Ectodermal cell (in vitro differentiated cells): ENCODE results near the gene DLST.

Experiments
- H3K27ac ChIP-seq: 2 replicates; pipeline ENCODE4 v1.7.0; 2013; ENCODE audit warnings: mild to moderate bottlenecking, low read depth, low read length; ENCODE audit not compliant: insufficient read depth, poor library complexity, severe bottlenecking
- H3K27me3 ChIP-seq: 2 replicates; pipeline ENCODE4 v1.7.0; 2013; ENCODE audit warnings: mild to moderate bottlenecking, low read length; ENCODE audit not compliant: insufficient read depth, control insufficient read depth, poor library complexity, severe bottlenecking
- H3K36me3 ChIP-seq: one replicate; pipeline ENCODE4 v1.7.0; 2013; ENCODE audit warnings: low read length; ENCODE audit not compliant: control insufficient read depth, insufficient read depth
- H3K4me1 ChIP-seq: one replicate; pipeline ENCODE4 v1.7.0; 2013; ENCODE audit warnings: low read length; ENCODE audit not compliant: control insufficient read depth, insufficient read depth
- H3K4me3 ChIP-seq: 2 replicates; pipeline ENCODE4 v1.7.0; 2013; ENCODE audit warnings: low read depth, low read length, control low read depth; ENCODE audit not compliant: insufficient read depth
- H3K9me3 ChIP-seq: 2 replicates; pipeline ENCODE4 v1.7.0; 2013; ENCODE audit warnings: mild to moderate bottlenecking, low read length, moderate library complexity; ENCODE audit not compliant: control insufficient read depth
- WGBS, 2 experiments: methylation state at CpG; one replicate each; pipeline ENCODE4 v1.1.7; 2013; ENCODE audit warnings: missing lambda C conversion rate in 2 of 2; 5-methylcytosine and 5-hydroxymethylcytosine counted together

DLST gene

DNA sequence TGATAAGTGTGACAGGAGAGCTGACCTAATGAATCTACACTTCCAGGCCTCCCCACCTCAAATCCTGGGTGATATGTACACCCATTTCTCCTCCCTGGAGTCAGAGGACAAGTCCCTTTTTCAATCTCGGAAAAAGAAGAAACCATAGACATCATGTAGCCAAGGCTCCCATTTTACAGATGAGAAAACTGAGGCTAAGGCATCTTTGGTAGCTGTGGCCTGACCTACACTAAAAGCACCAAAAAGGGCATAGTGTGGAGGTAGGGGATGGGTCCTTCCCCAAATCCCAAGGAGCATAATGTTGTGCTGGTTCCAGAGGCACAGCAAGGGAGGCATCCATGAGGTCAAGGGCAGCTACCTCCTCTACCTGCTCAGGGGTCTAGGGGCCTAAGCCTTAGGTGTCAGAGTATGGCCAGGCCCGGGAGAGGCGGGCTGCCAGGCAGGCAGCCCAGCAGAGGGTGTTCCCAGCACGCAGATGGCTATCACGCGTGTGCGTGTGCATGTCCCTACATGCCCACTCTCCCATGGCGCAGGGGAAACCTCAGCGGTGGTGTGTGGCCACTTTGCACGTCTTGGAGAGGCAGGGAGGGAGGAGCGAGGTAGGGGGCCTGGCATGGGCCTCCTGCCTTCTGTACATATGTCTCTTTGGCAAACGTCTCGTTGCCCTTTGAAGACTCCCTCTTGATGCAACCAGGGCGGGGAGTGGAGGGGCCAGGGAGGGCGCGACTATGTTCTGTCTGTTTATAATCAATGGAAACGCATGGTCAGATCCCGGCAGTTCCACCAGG, 71.2 kb downstream of the DLST start:
- no peaks in the 10 kb centered on the region for H3K9me3 ChIP-seq
- H3K4me3 ChIP-seq: no peak overlapping the region
- no peak overlapping the region for H3K27ac ChIP-seq
- H3K36me3 ChIP-seq: no peaks in the 10 kb centered on the region
- 94 to 96% methylated on average over 18 of the region's 18 CpGs for WGBS, 2 experiments
- H3K27me3 ChIP-seq: peaks cover 26% of the 10 kb centered on the region
- peaks cover 28% of the 10 kb centered on the region for H3K4me1 ChIP-seq
